ENCODE measurements around the gene FIGLA.
"Not testable (repeated sequence)": the region's sequence is repeated elsewhere in the genome, so short reads cannot be mapped to it uniquely, and the experiment has no call there.

FIGLA gene

GRCh38 chr2:70751881-70752280 lies 38.6 kb downstream of the FIGLA start:
- peaks cover 3% of the 10 kb centered on the region for H3K9me3 Mint-ChIP-seq
- H3K4me1 Mint-ChIP-seq (ENCODE audit: low read depth): no peaks in the 10 kb centered on the region
- no peak overlapping the region for H3K27ac Mint-ChIP-seq

GRCh38 chr2:70750320-70750719 lies 40.1 kb downstream of the FIGLA start:
- Mint-ChIP-seq H3K4me1 (ENCODE audit: low read depth) (no peaks in the 10 kb centered on the region), H3K27ac (no peak overlapping the region), H3K36me3 (ENCODE audit: low read depth) (peaks cover 2% of the 10 kb centered on the region), H3K9me3 (peaks cover 3% of the 10 kb centered on the region), H3K27me3 (ENCODE audit: low read depth) (peaks cover 3% of the 10 kb centered on the region), H3K4me3 (no peak overlapping the region)

More at GRCh38 chr2:70751881-70752280, 38.6 kb downstream of the FIGLA start:
- Mint-ChIP-seq H3K27me3 (ENCODE audit: low read depth) (peaks cover 9% of the 10 kb centered on the region), H3K36me3 (ENCODE audit: low read depth) (peaks cover 2% of the 10 kb centered on the region), H3K4me3 (no peak overlapping the region)

GRCh38 chr2:70748002-70748784 lies 42.2 kb downstream of the FIGLA start:
- Mint-ChIP-seq H3K27me3 (ENCODE audit: low read depth) (peaks cover 8% of the 10 kb centered on the region), H3K27ac (no peak overlapping the region), H3K9me3 (peaks cover 3% of the 10 kb centered on the region), H3K4me3 (no peak overlapping the region), H3K36me3 (ENCODE audit: low read depth) (peaks cover 2% of the 10 kb centered on the region), H3K4me1 (ENCODE audit: low read depth) (no peaks in the 10 kb centered on the region)

GRCh38 chr2:70747284-70747683 lies 43.2 kb downstream of the FIGLA start:
- no peak overlapping the region for H3K27ac Mint-ChIP-seq

GRCh38 chr2:70746094-70746974 lies 44.1 kb downstream of the FIGLA start:
- Mint-ChIP-seq H3K36me3 (ENCODE audit: low read depth) (peaks cover 2% of the 10 kb centered on the region), H3K27me3 (ENCODE audit: low read depth) (peaks cover 8% of the 10 kb centered on the region), H3K4me3 (no peak overlapping the region), H3K27ac (no peak overlapping the region), H3K4me1 (ENCODE audit: low read depth) (no peaks in the 10 kb centered on the region), H3K9me3 (peaks cover 3% of the 10 kb centered on the region)

More at GRCh38 chr2:70747284-70747683, 43.2 kb downstream of the FIGLA start:
- Mint-ChIP-seq H3K4me1 (ENCODE audit: low read depth) (no peaks in the 10 kb centered on the region), H3K27me3 (ENCODE audit: low read depth) (peaks cover 8% of the 10 kb centered on the region), H3K36me3 (ENCODE audit: low read depth) (peaks cover 2% of the 10 kb centered on the region), H3K9me3 (peaks cover 3% of the 10 kb centered on the region), H3K4me3 (no peak overlapping the region)

- Mint-ChIP-seq H3K36me3 (ENCODE audit: low read depth) (peaks cover 2% of the 10 kb centered on the region), H3K27ac (no peak overlapping the region), H3K4me3 (no peak overlapping the region), H3K27me3 (ENCODE audit: low read depth) (peaks cover 8% of the 10 kb centered on the region), H3K9me3 (peaks cover 3% of the 10 kb centered on the region), H3K4me1 (ENCODE audit: low read depth) (no peaks in the 10 kb centered on the region)
These were observed 45.1 kb downstream of the FIGLA start for GRCh38 chr2:70745276-70745825.

GRCh38 chr2:70744397-70744796 lies 46.0 kb downstream of the FIGLA start:
- peaks cover 2% of the 10 kb centered on the region for H3K36me3 Mint-ChIP-seq (ENCODE audit: low read depth)
- H3K27ac Mint-ChIP-seq: no peak overlapping the region
- peaks cover 4% of the 10 kb centered on the region for H3K27me3 Mint-ChIP-seq (ENCODE audit: low read depth)
- no peak overlapping the region for H3K4me3 Mint-ChIP-seq
- H3K4me1 Mint-ChIP-seq (ENCODE audit: low read depth): no peaks in the 10 kb centered on the region
- peaks cover 6% of the 10 kb centered on the region for H3K9me3 Mint-ChIP-seq

- Mint-ChIP-seq H3K4me3 (no peak overlapping the region), H3K27me3 (ENCODE audit: low read depth) (peaks cover 4% of the 10 kb centered on the region), H3K27ac (no peak overlapping the region), H3K36me3 (ENCODE audit: low read depth) (peaks cover 2% of the 10 kb centered on the region), H3K4me1 (ENCODE audit: low read depth) (no peaks in the 10 kb centered on the region), H3K9me3 (peaks cover 6% of the 10 kb centered on the region)
These were observed 46.8 kb downstream of the FIGLA start for GRCh38 chr2:70743677-70744076.

- no peaks in the 10 kb centered on the region for H3K4me1 Mint-ChIP-seq (ENCODE audit: low read depth)
- H3K4me3 Mint-ChIP-seq: no peak overlapping the region
- peaks cover 4% of the 10 kb centered on the region for H3K27me3 Mint-ChIP-seq (ENCODE audit: low read depth)
- H3K36me3 Mint-ChIP-seq (ENCODE audit: low read depth): peaks cover 2% of the 10 kb centered on the region
- H3K9me3 Mint-ChIP-seq: peaks cover 6% of the 10 kb centered on the region
- H3K27ac Mint-ChIP-seq: no peak overlapping the region
These were observed 47.4 kb downstream of the FIGLA start for GRCh38 chr2:70743068-70743467.

- H3K27ac Mint-ChIP-seq; H3K4me1 Mint-ChIP-seq (ENCODE audit: low read depth); H3K4me3 Mint-ChIP-seq; H3K27me3 Mint-ChIP-seq (ENCODE audit: low read depth); H3K9me3 Mint-ChIP-seq; H3K36me3 Mint-ChIP-seq (ENCODE audit: low read depth): not testable (repeated sequence)
These were observed 51.0 kb downstream of the FIGLA start for GRCh38 chr2:70739492-70739891.

GRCh38 chr2:70738159-70738558 lies 52.3 kb downstream of the FIGLA start:
- Mint-ChIP-seq H3K4me1 (ENCODE audit: low read depth) (no peaks in the 10 kb centered on the region), H3K9me3 (peaks cover 6% of the 10 kb centered on the region), H3K27me3 (ENCODE audit: low read depth) (peaks cover 2% of the 10 kb centered on the region), H3K4me3 (no peak overlapping the region), H3K36me3 (ENCODE audit: low read depth) (peaks cover 2% of the 10 kb centered on the region), H3K27ac (no peak overlapping the region)

GRCh38 chr2:70735071-70735470 lies 55.4 kb downstream of the FIGLA start:
- Mint-ChIP-seq H3K27me3 (ENCODE audit: low read depth) (peaks cover 2% of the 10 kb centered on the region), H3K4me3 (no peak overlapping the region), H3K36me3 (ENCODE audit: low read depth) (peaks cover 2% of the 10 kb centered on the region), H3K4me1 (ENCODE audit: low read depth) (no peaks in the 10 kb centered on the region), H3K27ac (no peak overlapping the region), H3K9me3 (peaks cover 6% of the 10 kb centered on the region)

GRCh38 chr2:70733646-70734180 lies 56.7 kb downstream of the FIGLA start:
- Mint-ChIP-seq H3K4me3 (no peak overlapping the region), H3K27me3 (ENCODE audit: low read depth) (peaks cover 2% of the 10 kb centered on the region), H3K36me3 (ENCODE audit: low read depth) (peaks cover 2% of the 10 kb centered on the region), H3K4me1 (ENCODE audit: low read depth) (no peaks in the 10 kb centered on the region), H3K9me3 (peaks cover 3% of the 10 kb centered on the region), H3K27ac (no peak overlapping the region)

GRCh38 chr2:70732766-70733645 lies 57.4 kb downstream of the FIGLA start:
- no peaks in the 10 kb centered on the region for H3K4me1 Mint-ChIP-seq (ENCODE audit: low read depth)
- H3K9me3 Mint-ChIP-seq: peaks cover 3% of the 10 kb centered on the region
- no peak overlapping the region for H3K27ac Mint-ChIP-seq
- H3K27me3 Mint-ChIP-seq (ENCODE audit: low read depth): peaks cover 2% of the 10 kb centered on the region
- no peak overlapping the region for H3K4me3 Mint-ChIP-seq
- peaks cover 2% of the 10 kb centered on the region for H3K36me3 Mint-ChIP-seq (ENCODE audit: low read depth)

Data from T-helper 1 cell treated with Interleukin-12 subunit alpha and Interleukin-12 subunit beta and Interleukin-4 antibody, amounts not matched to agents 30 μg/mL and 1 μg/mL, for 36 hours (primary cell).